HG03432 (cell line): ENCODE results near the gene CRIM1.

ENCODE experiments used
- ATAC-seq: cut with Tn5 transposase; IDR thresholded peaks from one replicate; pipeline ENCODE4 v1.9.1; 2021; ENCODE audit warnings: mild to moderate bottlenecking, moderate library complexity; ENCODE audit not compliant: unreplicated experiment

CRIM1 gene

DNA sequence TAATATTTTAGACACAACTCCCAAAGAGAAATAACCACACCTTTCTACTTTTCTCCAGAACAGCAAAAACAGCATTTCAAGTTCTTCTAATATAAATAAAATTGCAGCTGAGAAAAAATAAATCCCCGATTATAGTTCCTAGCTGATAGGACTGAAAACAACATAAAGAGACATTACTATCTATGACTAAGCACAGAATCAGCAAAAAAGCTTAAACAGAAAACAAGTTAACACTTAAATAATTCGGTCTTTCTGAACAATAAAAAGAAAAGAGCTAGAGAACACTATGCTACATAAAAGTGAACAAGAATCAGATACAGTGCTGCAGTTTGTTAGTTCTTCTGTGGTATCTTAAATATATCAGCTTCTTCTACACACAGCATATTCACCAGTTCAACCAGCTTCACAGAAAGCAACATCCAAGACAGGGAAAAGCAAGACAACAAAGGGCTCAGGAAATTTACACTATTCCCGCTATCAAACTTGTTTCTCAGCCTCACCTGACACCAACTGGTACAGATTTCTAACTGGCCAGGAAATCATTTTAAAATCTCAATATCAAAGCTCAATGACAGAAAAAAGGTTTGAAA lies 213.8 kb downstream of the CRIM1 start:
- ATAC-seq, result no peak

- ATAC-seq, result no peak
Observed at GRCh38 chr2:36570416-36570815, 214.8 kb downstream of the CRIM1 start.

GRCh38 chr2:36572054-36572718 lies 216.6 kb downstream of the CRIM1 start:
- no peak for ATAC-seq

DNA sequence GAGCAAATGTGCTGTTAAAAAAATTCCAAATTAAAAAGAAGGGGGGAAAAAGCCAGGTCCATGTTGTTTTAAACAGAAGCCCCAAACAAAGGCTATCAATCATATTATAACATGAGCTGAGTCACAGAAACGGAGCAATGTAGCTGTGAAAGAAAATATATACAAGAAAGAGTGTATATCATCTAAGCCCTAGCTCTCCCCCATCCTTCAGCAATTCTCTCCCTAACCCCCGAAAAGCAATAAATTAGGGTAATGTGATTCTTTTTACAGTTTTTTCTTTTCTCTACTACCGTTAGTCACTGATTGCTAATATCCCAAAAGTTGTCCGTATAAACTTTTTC lies 217.1 kb downstream of the CRIM1 start:
- no peak for ATAC-seq

GRCh38 chr2:36573165-36573564 lies 217.6 kb downstream of the CRIM1 start:
- ATAC-seq, result no peak

GRCh38 chr2:36574560-36574959 lies 219.0 kb downstream of the CRIM1 start:
- ATAC-seq, result no peak

DNA sequence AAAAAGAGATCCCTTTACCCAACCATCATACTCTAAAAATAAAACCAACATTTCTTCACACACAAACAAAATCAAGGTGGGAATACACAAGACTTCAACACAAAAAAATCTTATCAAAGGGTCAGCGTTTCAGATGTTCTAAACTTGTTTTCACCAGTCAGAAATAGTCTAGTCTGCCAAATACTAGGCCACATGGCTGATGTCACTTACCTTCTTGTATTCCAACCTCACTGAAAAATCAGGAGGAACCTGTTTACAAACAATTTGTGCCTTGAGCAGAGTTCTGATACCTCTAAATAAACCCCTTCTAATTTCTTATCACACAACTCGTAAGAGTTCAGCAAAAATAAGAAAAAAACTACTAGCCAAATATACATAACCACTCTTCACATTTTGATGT lies 222.3 kb downstream of the CRIM1 start:
- no peak for ATAC-seq

DNA sequence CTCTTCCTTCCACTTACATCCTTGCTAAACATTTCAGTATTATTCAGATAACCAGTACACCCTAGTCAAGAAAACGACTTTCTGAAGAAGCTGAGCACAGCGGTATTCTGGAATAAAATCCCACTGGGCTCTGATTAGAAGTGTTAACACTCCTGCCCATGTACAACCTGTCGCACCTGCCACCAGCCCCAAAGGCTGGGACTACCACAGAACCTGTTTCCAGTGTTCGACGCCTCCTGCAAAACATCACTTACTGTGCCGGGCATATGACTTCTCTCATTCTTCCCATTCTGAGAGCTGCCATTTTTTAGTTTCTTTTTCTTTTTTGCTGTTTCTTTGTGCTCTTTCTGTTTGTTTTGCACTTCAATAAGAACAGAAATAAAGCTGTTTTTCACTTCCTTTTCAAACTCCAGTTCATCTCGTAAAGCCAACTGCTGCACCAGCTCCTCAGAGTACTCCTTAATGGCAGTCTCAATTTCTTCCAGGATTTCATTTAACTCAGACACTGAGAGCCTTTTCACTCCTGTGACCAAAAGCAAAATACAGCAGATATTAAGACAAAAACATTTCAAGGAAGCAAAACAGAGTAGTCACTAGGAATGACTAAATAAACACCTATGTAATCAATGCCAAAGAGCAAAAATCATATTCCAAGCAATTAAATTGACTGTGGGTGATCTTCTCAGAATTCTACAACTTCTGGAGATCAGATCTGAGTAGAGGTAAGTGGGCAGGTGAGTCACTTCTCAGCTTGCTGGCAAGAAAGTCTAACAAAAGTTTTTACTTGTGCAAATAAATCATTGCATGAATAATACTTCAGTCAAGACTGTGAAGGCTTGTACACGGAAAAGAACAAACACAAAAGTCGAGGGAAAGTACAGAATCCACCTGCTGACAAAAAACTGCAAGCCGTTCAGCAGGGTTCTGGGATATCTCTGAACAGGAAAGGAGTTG lies 223.0 kb downstream of the CRIM1 start:
- ATAC-seq, result no peak

DNA sequence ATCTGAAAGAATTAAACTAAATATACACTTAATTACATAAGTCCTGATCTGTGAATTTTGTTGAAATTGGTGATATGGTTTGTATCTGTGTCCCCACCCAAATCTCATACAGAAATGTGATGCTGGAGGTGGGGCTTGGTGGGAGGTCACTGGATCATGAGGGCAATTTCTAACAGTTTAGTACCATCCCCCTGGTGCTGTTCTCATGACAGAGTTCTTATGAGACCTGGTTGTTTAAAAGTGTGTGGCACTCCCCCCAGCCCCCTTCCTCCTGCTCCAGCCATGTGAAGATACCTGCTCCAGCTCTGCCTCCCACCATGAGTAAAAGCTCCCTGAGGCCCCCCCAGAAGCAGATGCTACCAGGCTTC lies 223.7 kb downstream of the CRIM1 start:
- ATAC-seq, result no peak

DNA sequence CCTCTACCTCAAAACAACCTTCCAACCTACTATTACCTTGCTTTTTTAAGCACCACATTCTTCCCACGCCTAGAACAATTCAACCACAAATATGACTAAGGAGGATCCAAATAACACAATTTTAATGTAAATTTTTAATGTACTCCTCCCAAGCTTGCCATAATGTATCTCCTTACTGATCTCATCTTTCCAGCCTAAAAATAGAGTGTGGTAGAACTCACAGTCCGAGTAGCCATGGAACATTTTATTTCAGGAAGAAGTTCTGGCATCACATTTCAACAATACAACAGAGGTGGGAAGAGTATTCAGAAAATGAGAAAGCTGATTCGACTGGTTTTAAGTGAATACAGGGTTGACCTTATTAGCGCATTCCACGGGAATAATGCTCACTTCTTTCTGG lies 227.0 kb downstream of the CRIM1 start:
- no peak for ATAC-seq

GRCh38 chr2:36582951-36583350 lies 227.4 kb downstream of the CRIM1 start:
- ATAC-seq, result no peak

DNA sequence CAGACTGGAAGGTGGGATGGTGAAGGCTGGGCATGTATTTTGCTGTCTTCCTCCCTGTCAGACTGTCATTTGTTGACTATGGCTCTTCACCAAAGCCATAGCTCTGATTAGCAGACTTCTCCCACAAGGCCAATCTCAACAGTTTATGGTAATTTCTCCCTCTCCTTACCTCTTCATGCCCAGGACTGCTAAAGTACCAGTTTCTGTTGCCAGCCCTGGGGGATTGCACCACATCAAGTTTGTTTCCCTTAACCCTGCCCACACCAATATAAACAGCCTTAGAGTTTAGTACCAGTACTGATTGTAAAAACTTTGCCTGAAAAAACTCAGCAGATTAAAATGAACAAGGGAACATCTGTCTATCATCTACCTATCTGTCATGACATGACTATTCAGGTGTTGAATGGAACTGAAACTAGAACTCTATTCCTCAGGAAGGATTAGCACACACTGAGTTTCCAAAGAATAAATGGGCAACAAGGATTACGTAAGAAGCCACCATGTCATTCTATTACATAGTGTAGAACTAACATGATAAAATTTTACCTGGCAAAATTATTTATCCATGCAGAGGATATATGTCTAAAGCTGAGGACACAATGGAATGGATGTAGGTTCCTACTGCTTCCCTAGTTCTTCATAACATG lies 228.7 kb downstream of the CRIM1 start:
- ATAC-seq, result no peak

GRCh38 chr2:36586672-36587071 lies 231.1 kb downstream of the CRIM1 start:
- ATAC-seq, result no peak

DNA sequence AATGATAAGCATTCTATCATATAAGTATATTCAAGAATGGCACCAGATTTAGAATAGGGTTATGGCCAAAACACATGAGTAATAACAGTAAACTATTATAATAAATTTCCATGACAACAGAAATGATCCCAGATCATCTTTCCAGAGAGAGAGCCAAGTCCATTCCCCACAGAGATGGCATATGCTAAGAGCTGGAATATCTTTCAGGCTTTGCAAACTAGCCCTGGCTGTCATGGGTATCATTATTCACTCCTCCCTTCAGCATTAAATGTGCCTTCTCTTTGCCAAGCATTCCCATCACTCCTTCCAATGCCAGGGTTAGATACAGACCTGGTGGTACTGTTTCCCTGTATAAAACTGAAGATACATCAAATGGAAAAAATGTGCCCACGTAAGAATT lies 231.5 kb downstream of the CRIM1 start:
- no peak for ATAC-seq

DNA sequence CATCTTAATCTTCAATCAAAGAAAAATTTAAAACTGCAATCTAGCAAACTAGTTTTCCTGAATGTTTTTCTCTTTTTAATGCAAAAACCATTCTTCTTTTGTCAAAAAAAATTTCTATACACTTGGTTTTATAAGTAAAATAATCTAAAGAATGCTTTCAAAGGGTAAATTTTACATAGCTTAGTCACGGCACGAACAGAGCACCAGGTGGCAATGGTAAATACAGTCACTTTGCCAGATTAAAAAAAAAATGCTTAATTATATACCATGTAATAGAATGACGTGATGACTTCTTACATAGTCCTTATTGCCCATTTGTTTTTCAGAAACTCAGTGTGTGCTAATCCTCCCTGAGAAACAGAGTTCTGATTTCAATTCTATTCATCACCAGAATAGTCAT lies 232.0 kb downstream of the CRIM1 start:
- ATAC-seq, result no peak

- ATAC-seq, result no peak
Observed at GRCh38 chr2:36589230-36589630, 233.7 kb downstream of the CRIM1 start.

DNA sequence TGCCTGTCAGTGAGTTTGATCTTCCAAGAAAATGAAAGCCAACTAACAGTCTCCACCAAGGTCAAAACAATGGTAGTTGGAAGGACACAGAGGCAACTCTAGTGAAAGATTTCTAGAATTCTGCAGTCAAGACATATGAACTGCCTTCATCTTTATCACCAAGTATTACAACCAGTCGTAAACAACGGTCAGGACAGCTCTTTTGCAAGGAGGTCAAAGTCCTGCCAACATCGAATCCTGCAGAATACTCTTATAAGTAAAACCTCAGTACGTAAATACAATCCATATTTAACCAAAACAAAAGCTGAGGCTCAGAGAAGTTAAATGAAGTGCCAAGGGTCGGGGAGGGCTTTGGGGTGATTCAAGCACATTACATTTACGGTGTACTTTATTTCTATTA lies 239.3 kb downstream of the CRIM1 start:
- ATAC-seq, result no peak

DNA sequence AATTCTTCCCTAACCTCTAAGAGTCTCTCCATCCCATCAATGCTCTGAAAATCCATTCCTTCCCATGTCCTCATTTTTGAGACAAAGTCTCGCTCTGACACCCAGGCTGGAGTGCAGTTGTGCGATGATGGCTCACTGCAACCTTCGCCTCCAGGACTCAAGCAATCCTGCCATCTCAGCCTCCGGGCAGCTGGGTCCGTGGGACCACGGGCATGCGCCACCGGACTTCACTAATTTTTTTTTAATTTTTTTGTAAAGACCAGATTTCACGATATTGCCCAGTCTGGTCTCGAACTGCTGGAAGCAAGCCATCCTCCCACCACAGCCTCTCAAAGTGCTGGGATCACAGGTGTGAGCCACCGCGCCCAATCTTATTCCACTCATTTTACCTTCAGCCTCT lies 240.8 kb downstream of the CRIM1 start:
- no peak for ATAC-seq

- no peak for ATAC-seq
Observed at GRCh38 chr2:36597003-36597531, 241.5 kb downstream of the CRIM1 start.

DNA sequence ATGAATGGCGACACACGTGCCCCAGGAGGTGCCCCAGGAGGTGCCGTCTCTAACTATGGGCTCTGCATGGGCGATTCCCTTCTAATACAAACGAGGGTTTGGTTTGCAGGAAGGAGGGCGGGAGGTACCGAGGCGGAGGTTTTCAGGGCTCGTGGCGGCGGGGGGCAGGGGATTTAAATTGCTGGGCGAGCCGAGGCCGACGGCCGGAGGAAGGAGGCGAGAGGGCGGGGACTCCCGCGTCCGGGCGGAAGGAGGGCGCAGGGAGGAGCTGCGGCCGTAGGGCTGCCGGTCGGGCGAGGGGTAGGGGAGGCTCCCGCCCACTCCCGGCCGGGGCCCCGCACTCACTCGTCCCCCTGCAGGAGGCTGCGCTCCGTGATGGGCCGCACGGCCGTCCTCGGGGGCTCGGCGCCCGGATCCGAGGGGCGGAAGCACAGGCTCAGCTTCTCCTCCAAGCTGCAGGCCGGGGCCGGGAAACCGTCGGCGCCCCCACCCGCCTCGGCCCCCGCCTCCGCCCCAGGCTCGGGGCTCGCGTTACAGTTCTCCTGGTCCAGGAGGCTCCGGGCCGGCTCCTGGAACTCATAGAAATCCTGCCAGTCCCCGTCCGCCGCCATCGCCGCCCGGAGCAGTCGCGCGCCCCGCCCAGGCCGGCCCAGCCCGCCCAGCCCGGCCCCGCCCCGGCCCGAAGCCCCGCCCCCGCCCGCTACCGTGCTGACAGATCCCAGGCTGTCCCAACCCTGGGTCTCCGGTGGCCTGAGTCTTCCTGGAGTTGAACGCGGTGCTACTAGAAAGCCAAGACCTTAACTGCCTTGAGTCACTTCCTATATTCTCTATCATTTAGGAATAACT lies 242.2 kb downstream of the CRIM1 start, which contains the start of gene FEZ2:
Gene FEZ2 (minus strand): TSS at position 637 of the 846 bp plus-strand sequence. CDS start 26 bp downstream, at position 611.
- peak; percentile 100 for ATAC-seq
